AG08395 (cell line): ENCODE measurements around the gene AZU1.
A peak's percentile ranks its signal among the peaks of the same experiment; 100 is the strongest.

Experiments
- DNase-seq: peaks from one replicate; pipeline ENCODE4 v3.0.0; 2012; ENCODE audit warnings: mixed read lengths, low spot score

AZU1 gene

GRCh38 chr19:854549-854948, 26.9 kb downstream of the AZU1 start:
- no peak for DNase-seq

- no peak for DNase-seq
These were observed 27.5 kb downstream of the AZU1 start for GRCh38 chr19:855142-855541.

GRCh38 chr19:855566-856120, 28.0 kb downstream of the AZU1 start:
- DNase-seq, result no peak

GRCh38 chr19:858284-858683, 30.6 kb downstream of the AZU1 start:
- no peak for DNase-seq

GRCh38 chr19:858868-859843, 31.5 kb downstream of the AZU1 start, which contains the start of gene CFD:
TSS of gene CFD (plus strand) at chr19:859664. CDS start at chr19:859690, 26 bp downstream.
- peak; percentile 30 for DNase-seq

- no peak for DNase-seq
These were observed 33.6 kb downstream of the AZU1 start for GRCh38 chr19:861141-861755.

GRCh38 chr19:861756-862580, 34.3 kb downstream of the AZU1 start:
- peak; percentile 42 for DNase-seq

GRCh38 chr19:862581-863314, 35.1 kb downstream of the AZU1 start:
- DNase-seq, result peak; percentile 45

- no peak for DNase-seq
These were observed 35.6 kb downstream of the AZU1 start for GRCh38 chr19:863315-863620.

- DNase-seq, result no peak
These were observed 39.2 kb downstream of the AZU1 start for GRCh38 chr19:866769-867300.

- DNase-seq, result no peak
These were observed 39.7 kb downstream of the AZU1 start for GRCh38 chr19:867301-867793.

- no peak for DNase-seq
These were observed 40.3 kb downstream of the AZU1 start for GRCh38 chr19:867855-868457.

GRCh38 chr19:868458-869244, 41.0 kb downstream of the AZU1 start:
- no peak for DNase-seq

- DNase-seq, result peak; percentile 89
These were observed 41.9 kb downstream of the AZU1 start for GRCh38 chr19:869245-870177.

- no peak for DNase-seq
These were observed 42.7 kb downstream of the AZU1 start for GRCh38 chr19:870314-870713.

GRCh38 chr19:870963-871401, 43.3 kb downstream of the AZU1 start:
- no peak for DNase-seq

GRCh38 chr19:871446-872265, 44.0 kb downstream of the AZU1 start:
- peak; percentile 62 for DNase-seq
